ENCODE data around the gene PCK2. TPM values are rescaled to one million over a fixed set of nuclear protein-coding genes. Genes with fewer than 3 reads are reported as not detected.
A peak's percentile ranks its signal among the peaks of the same experiment; 100 is the strongest.

Gene PCK2
- total and polyA plus RNA-seq, 2 of the 13 experiments (the other 11 are each of a cell fraction or from before 2014, with no cell fraction given), result 129 to 272 TPM

- no peak for TF ChIP-seq FOXP1 (IDR thresholded peaks at IDR 0.05)
- no peak for TF ChIP-seq FOXP1 (CRISPR knock-in tag; IDR thresholded peaks at IDR 0.05)
- peak; percentile 11 for TF ChIP-seq MED8 (CRISPR knock-in tag; IDR thresholded peaks at IDR 0.05; ENCODE audit: insufficient replicate concordance)
- peak; percentile 25; the same call in 1 of the 2 replicates for TF ChIP-seq MIER2 (CRISPR knock-in tag; IDR thresholded peaks at IDR 0.05)
- 0 out of 2 replicates have a peak, but pooled peaks have one; percentile 14 for TF ChIP-seq LCORL (IDR thresholded peaks at IDR 0.05)
- TF ChIP-seq LCORL (CRISPR knock-in tag; IDR thresholded peaks at IDR 0.05), result no peak
- no peak for TF ChIP-seq FIP1L1 (IDR thresholded peaks at IDR 0.05; ENCODE audit: borderline replicate concordance, insufficient read depth, low read depth, low read length)
- TF ChIP-seq NR2F6 (IDR thresholded peaks at IDR 0.05), result no peak; the same call in 1 of the 2 replicates
- TF ChIP-seq NR2F6 (CRISPR knock-in tag; IDR thresholded peaks at IDR 0.05), result peak; percentile 5; the same call in 1 of the 2 replicates
- no peak for TF ChIP-seq NR2F2 (IDR thresholded peaks at IDR 0.05; ENCODE audit: borderline replicate concordance, low read depth)
- no peak; the same call in 1 of the 2 replicates for TF ChIP-seq AKAP8 (CRISPR knock-in tag; IDR thresholded peaks at IDR 0.05)
- no peak for TF ChIP-seq SP2 (CRISPR knock-in tag; IDR thresholded peaks at IDR 0.05)
- TF ChIP-seq HOXA7 (CRISPR knock-in tag; IDR thresholded peaks at IDR 0.05), result no peak
- peak; percentile 74; the same call in 1 of the 2 replicates for TF ChIP-seq ZNF788 (CRISPR knock-in tag; IDR thresholded peaks at IDR 0.05; ENCODE audit: borderline replicate concordance)
- no peak for TF ChIP-seq ZNF430 (CRISPR knock-in tag; IDR thresholded peaks at IDR 0.05)
- TF ChIP-seq TBP (CRISPR knock-in tag; IDR thresholded peaks at IDR 0.05), result no peak; the same call in 1 of the 2 replicates
- peak; percentile 43; the same call in 1 of the 2 replicates for TF ChIP-seq FOXK1 (CRISPR knock-in tag; IDR thresholded peaks at IDR 0.05; ENCODE audit: borderline replicate concordance, low read depth)
- TF ChIP-seq BRD4 (CRISPR knock-in tag; IDR thresholded peaks at IDR 0.05), result peak; percentile 94; the same call in 1 of the 2 replicates
- TF ChIP-seq DR1 (CRISPR knock-in tag; IDR thresholded peaks at IDR 0.05), result peak; percentile 12; the same call in 1 of the 2 replicates
- TF ChIP-seq ZNF546 (CRISPR knock-in tag; conservative IDR thresholded peaks at IDR 0.05), result peak; percentile 54; the same call in 1 of the 2 replicates
- no peak; the same call in 1 of the 2 replicates for TF ChIP-seq PRDM4 (CRISPR knock-in tag; IDR thresholded peaks at IDR 0.05; ENCODE audit: borderline replicate concordance)
- TF ChIP-seq PHF21A (CRISPR knock-in tag; IDR thresholded peaks at IDR 0.05), result no peak
- no peak for TF ChIP-seq ATAD3A (CRISPR knock-in tag; IDR thresholded peaks at IDR 0.05)
- no peak for TF ChIP-seq JUNB (CRISPR knock-in tag; IDR thresholded peaks at IDR 0.05; ENCODE audit: borderline replicate concordance)
- TF ChIP-seq ARID3A (IDR thresholded peaks at IDR 0.05; ENCODE audit: low read depth, low read length), result no peak
- peak; percentile 51 for TF ChIP-seq SIX4 (CRISPR knock-in tag; IDR thresholded peaks at IDR 0.05)
- TF ChIP-seq RFXANK (CRISPR knock-in tag; IDR thresholded peaks at IDR 0.05), result no peak
- TF ChIP-seq ZNF224 (CRISPR knock-in tag; IDR thresholded peaks at IDR 0.05), result no peak
- peak; percentile 93 for TF ChIP-seq ELF3 (CRISPR knock-in tag; IDR thresholded peaks at IDR 0.05)
- TF ChIP-seq CEBPG (CRISPR knock-in tag; IDR thresholded peaks at IDR 0.05), result no peak
These were observed 53.1 kb downstream of the PCK2 start, which contains the start of gene RNF31 (continued) for GRCh38 chr14:24146978-24147760.
